GM23338 (cell line): Measurements from ENCODE around the gene NCLN.

Source experiments
- CTCF ChIP-seq, 2 experiments: fragments of 200-600 bp in 1 of 2; sonication (generic) in 1 of 2; conservative IDR thresholded peaks; 2 replicates each; pipeline versions ENCODE4 v1.5.1 to v1.6.1; 2016 to 2017; ENCODE audit warnings: antibody characterized with exemption in 2 of 2, low read depth in 2 of 2, mild to moderate bottlenecking in 2 of 2, moderate library complexity in 1 of 2
- EZH2phosphoT487 ChIP-seq: fragments of 200-600 bp; sonication (generic); IDR thresholded peaks from one replicate; pipeline ENCODE4 v1.8.1; 2018; ENCODE audit warnings: antibody characterized with exemption; ENCODE audit not compliant: unreplicated experiment
- JUNB ChIP-seq: IDR thresholded peaks from one replicate; pipeline ENCODE4 v1.6.1; 2016; ENCODE audit warnings: antibody characterized with exemption; ENCODE audit not compliant: unreplicated experiment

DNA sequence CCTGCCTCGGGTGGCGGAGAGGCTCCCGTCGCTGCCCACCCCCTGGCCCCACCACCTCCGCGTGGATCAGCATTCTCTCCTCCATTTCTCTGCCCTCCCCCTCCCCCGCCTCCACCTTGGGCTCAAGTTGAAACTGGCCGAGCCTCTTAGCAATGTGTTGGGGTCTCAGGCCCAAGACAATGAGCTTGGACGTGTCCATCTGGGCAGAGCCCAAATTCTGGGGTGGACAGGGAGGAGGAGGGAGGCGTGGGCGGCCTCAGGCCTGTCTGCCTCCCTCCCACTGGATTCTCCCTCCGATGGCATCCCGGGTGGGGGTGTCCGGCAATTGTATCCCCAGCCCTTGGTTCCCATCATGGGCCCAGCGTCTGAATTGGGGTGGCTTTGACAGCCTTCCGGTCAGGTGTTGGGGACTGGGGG is 40.0 kb downstream of the NCLN start:
- TF ChIP-seq EZH2phosphoT487 (no peak), CTCF (conservative IDR thresholded peaks at IDR 0.05; ENCODE audit: low read depth in 2 of 2) (no peak), JUNB (no peak)
